Endodermal cell (in vitro differentiated cells): ENCODE data around the gene DRAXIN. TPM values are rescaled to one million over a fixed set of nuclear protein-coding genes. Genes with fewer than 3 reads are reported as not detected.

Experiments used
- DNase-seq: peaks from one replicate; pipeline ENCODE4 v3.0.0-alpha.2; 2017
- H3K27ac ChIP-seq: 2 replicates; pipeline ENCODE4 v1.5.1; 2013; ENCODE audit warnings: mild to moderate bottlenecking, low read depth, low read length, moderate library complexity
- H3K27me3 ChIP-seq: 2 replicates; pipeline ENCODE4 v1.6.1; 2013; ENCODE audit warnings: mild to moderate bottlenecking, low read length, moderate library complexity; ENCODE audit not compliant: insufficient read depth, control insufficient read depth, poor library complexity, severe bottlenecking
- H3K36me3 ChIP-seq: 2 replicates; pipeline ENCODE4 v1.7.0; 2013; ENCODE audit warnings: mild to moderate bottlenecking, low read length, moderate library complexity; ENCODE audit not compliant: control insufficient read depth, insufficient read depth
- H3K4me1 ChIP-seq: one replicate; pipeline ENCODE4 v1.7.0; 2013; ENCODE audit warnings: low read length; ENCODE audit not compliant: control insufficient read depth, insufficient read depth
- H3K4me3 ChIP-seq: 2 replicates; pipeline ENCODE4 v1.5.1; 2013; ENCODE audit warnings: mild to moderate bottlenecking, low read length, moderate library complexity
- H3K9ac ChIP-seq: 2 replicates; pipeline ENCODE4 v1.6.1; 2013; ENCODE audit warnings: mild to moderate bottlenecking, low read length, moderate library complexity; ENCODE audit not compliant: poor library complexity, severe bottlenecking; ENCODE audit errors: extremely low read depth
- H3K9me3 ChIP-seq: 2 replicates; pipeline ENCODE4 v1.6.1; 2013; ENCODE audit warnings: mild to moderate bottlenecking, low read length, moderate library complexity; ENCODE audit not compliant: control insufficient read depth
- H3K27ac Mint-ChIP-seq: 2 replicates; pipeline ENCODE4 v1.8.0; 2020; ENCODE audit warnings: mixed read lengths
- H3K27me3 Mint-ChIP-seq: 2 replicates; pipeline ENCODE4 v1.8.0; 2021; ENCODE audit warnings: mild to moderate bottlenecking, mixed read lengths; ENCODE audit not compliant: insufficient read depth
- H3K36me3 Mint-ChIP-seq: 2 replicates; pipeline ENCODE4 v1.8.0; 2020; ENCODE audit warnings: low read depth, mixed read lengths
- H3K4me1 Mint-ChIP-seq: 2 replicates; pipeline ENCODE4 v1.8.0; 2020; ENCODE audit warnings: mixed read lengths
- H3K4me3 Mint-ChIP-seq: 2 replicates; pipeline ENCODE4 v1.8.0; 2020; ENCODE audit warnings: mild to moderate bottlenecking, moderate library complexity, mixed read lengths
- H3K9me3 Mint-ChIP-seq: 2 replicates; pipeline ENCODE4 v1.8.0; 2020; ENCODE audit warnings: mild to moderate bottlenecking, mixed read lengths
- WGBS, 2 experiments: methylation state at CpG; one replicate each; pipeline versions ENCODE4 v1.1.5 to v1.1.7; 2013; ENCODE audit warnings: missing lambda C conversion rate in 2 of 2, mixed read lengths in 1 of 2; ENCODE audit not compliant: insufficient coverage in 1 of 2, insufficient read length in 1 of 2; 5-methylcytosine and 5-hydroxymethylcytosine counted together
- total RNA-seq, 2 donors: library from RNA; stranded (reverse); fragmentation: NEBNext Ultra II Directional in 1 of 2; extraction: Animal tissue kit (Norgen Biotek cat#: 25700) in 1 of 2; gene quantifications; 2 replicates in 1 of 2; 3 replicates in 1 of 2; pipeline ENCODE4 v1.2.1, GENCODE V29; 2021
- TF ChIP-seq, protein P1 (sequence below): fragments of 200-600 bp; sonication (generic); conservative IDR thresholded peaks from 2 replicates; pipeline ENCODE4 v1.5.0; 2021; ENCODE audit warnings: antibody characterized with exemption, mild to moderate bottlenecking

Gene DRAXIN
- total RNA-seq, 2 donors from 2014 or later: 5.4 to 6.0 TPM

DNA sequence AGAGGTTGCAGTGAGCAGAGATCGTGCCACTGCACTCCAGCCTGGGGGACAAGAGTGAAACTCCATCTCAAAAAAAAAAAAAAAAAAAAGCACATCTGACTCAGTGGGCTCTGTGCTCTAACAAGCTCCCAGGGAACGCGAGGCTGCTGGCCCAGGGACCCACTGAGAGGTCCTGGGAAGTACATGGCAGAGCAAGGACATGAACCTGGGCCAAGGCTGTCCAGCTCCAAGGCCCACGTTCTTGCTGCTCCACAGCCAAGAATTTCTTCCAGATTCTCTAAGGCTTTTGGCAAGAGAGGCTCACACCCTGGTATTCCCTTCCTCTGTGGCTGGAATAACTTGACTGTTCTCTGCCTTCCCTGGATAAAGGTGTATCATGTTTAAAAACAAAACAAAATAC lies 29.0 kb downstream of the DRAXIN start:
- Mint-ChIP-seq H3K4me3 (no peak overlapping the region), H3K27ac (no peak overlapping the region), H3K36me3 (no peaks in the 10 kb centered on the region), H3K27me3 (peaks cover 3% of the 10 kb centered on the region), H3K4me1 (peaks cover 5% of the 10 kb centered on the region), H3K9me3 (no peaks in the 10 kb centered on the region)
- no peaks in the 10 kb centered on the region for H3K36me3 ChIP-seq
- no peak for DNase-seq
- H3K9ac ChIP-seq: no peak overlapping the region
- no peaks in the 10 kb centered on the region for H3K4me1 ChIP-seq
- 89 to 95% methylated on average over 4 of the region's 4 CpGs for WGBS, 2 experiments
- no peak overlapping the region for H3K4me3 ChIP-seq
- H3K27ac ChIP-seq: no peak overlapping the region
- TF ChIP-seq, protein P1, sequence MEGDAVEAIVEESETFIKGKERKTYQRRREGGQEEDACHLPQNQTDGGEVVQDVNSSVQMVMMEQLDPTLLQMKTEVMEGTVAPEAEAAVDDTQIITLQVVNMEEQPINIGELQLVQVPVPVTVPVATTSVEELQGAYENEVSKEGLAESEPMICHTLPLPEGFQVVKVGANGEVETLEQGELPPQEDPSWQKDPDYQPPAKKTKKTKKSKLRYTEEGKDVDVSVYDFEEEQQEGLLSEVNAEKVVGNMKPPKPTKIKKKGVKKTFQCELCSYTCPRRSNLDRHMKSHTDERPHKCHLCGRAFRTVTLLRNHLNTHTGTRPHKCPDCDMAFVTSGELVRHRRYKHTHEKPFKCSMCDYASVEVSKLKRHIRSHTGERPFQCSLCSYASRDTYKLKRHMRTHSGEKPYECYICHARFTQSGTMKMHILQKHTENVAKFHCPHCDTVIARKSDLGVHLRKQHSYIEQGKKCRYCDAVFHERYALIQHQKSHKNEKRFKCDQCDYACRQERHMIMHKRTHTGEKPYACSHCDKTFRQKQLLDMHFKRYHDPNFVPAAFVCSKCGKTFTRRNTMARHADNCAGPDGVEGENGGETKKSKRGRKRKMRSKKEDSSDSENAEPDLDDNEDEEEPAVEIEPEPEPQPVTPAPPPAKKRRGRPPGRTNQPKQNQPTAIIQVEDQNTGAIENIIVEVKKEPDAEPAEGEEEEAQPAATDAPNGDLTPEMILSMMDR: no peak
- no peaks in the 10 kb centered on the region for H3K27me3 ChIP-seq
- no peaks in the 10 kb centered on the region for H3K9me3 ChIP-seq

DNA sequence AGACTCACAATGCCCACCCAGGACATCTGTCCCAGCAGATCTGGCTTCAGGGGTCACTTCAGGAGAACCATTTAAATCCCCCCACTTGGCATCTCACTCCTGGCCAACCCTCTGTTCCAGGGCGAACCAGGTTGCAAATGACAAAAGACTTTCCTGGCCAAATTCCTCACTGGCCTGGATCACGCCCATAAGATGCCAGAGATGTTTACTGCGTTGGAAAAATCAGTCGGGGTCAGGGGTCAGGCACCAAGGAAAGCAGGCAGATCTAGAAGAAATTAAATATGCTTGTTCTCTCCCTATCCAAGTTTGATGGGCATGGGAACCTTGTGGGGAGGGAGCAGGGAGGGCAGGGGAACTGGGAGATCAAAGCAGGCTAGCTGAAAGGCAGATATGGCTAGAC lies 29.8 kb downstream of the DRAXIN start:
- no peaks in the 10 kb centered on the region for H3K27me3 ChIP-seq
- Mint-ChIP-seq H3K27me3 (peaks cover 3% of the 10 kb centered on the region), H3K27ac (no peak overlapping the region), H3K36me3 (no peaks in the 10 kb centered on the region), H3K9me3 (no peaks in the 10 kb centered on the region), H3K4me3 (no peak overlapping the region), H3K4me1 (peaks cover 8% of the 10 kb centered on the region)
- no peaks in the 10 kb centered on the region for H3K9me3 ChIP-seq
- 88 to 90% methylated on average over 3 to 4 of the region's 4 CpGs for WGBS, 2 experiments
- H3K4me1 ChIP-seq: no peaks in the 10 kb centered on the region
- TF ChIP-seq, protein P1: no peak
- no peak for DNase-seq
- no peak overlapping the region for H3K4me3 ChIP-seq
- no peak overlapping the region for H3K27ac ChIP-seq
- H3K36me3 ChIP-seq: no peaks in the 10 kb centered on the region
- H3K9ac ChIP-seq: no peak overlapping the region

DNA sequence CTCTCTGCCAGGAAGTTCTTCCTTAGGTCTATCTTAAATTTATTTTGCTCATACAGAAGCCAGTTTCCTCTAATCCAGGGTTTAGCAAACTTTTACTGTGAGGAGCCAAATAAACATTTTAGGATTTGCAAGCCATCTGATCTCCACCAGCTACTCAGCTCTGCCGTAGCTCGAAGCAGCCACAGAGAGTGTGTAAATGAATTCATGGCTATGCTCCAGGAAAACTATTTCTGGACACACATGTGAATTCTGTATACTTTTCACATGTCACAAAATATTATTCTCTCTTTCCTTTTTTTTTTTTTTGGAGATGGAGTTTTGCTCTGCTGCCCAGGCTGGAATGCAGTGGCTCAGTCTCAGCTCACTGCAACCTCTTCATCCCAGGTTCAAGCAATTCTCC lies 31.0 kb downstream of the DRAXIN start:
- no peaks in the 10 kb centered on the region for H3K36me3 ChIP-seq
- no peaks in the 10 kb centered on the region for H3K27me3 ChIP-seq
- no peak overlapping the region for H3K4me3 ChIP-seq
- no peak overlapping the region for H3K4me3 Mint-ChIP-seq
- H3K9me3 ChIP-seq: no peaks in the 10 kb centered on the region
- no peaks in the 10 kb centered on the region for H3K9me3 Mint-ChIP-seq
- no peak overlapping the region for H3K27ac ChIP-seq
- TF ChIP-seq, protein P1: no peak
- no peaks in the 10 kb centered on the region for H3K4me1 ChIP-seq
- 93 to 94% methylated on average over 2 of the region's 2 CpGs for WGBS, 2 experiments
- no peak for DNase-seq
- H3K9ac ChIP-seq: no peak overlapping the region
- H3K36me3 Mint-ChIP-seq: no peaks in the 10 kb centered on the region
- peaks cover 3% of the 10 kb centered on the region for H3K27me3 Mint-ChIP-seq
- peaks cover 8% of the 10 kb centered on the region for H3K4me1 Mint-ChIP-seq
- no peak overlapping the region for H3K27ac Mint-ChIP-seq
